ENCODE measurements around the gene SLIT1. TPM values are rescaled to one million over a fixed set of nuclear protein-coding genes. Genes with fewer than 3 reads are reported as not detected.

The SLIT1 gene
- polyA plus RNA-seq, 1 donor from 2014 or later, result 9.5 TPM

GRCh38 chr10:97017474-97017903 is 168.3 kb downstream of the SLIT1 start:
- Histone ChIP-seq H3K9me3 (ENCODE audit: low read length) (no peaks in the 10 kb centered on the region), H3K79me2 (replicated peaks; ENCODE audit: insufficient read depth, low read length) (no peaks in the 10 kb centered on the region), H4K20me1 (ENCODE audit: insufficient read depth) (no peaks in the 10 kb centered on the region), H3K36me3 (ENCODE audit: insufficient read depth, low read length) (no peaks in the 10 kb centered on the region), H3K27me3 (ENCODE audit: insufficient read depth, low read depth, low read length) (no peaks in the 10 kb centered on the region), H3K4me3 (ENCODE audit: low read length) (no peak overlapping the region), H3K4me2 (ENCODE audit: low read length) (no peak overlapping the region), H3K27ac (ENCODE audit: low read length) (no peak overlapping the region), H2AFZ (ENCODE audit: low read depth, low read length) (no peak overlapping the region), H3K9ac (ENCODE audit: low read length) (no peak overlapping the region), H3K9me2 (ENCODE audit: insufficient read depth, low read length) (no peaks in the 10 kb centered on the region), H3F3A (ENCODE audit: insufficient read depth, low read length, poor library complexity, severe bottlenecking) (no peaks in the 10 kb centered on the region)
- TF ChIP-seq MXI1 (conservative IDR thresholded peaks at IDR 0.05; ENCODE audit: poor library complexity, severe bottlenecking) (no peak), RAD21 (conservative IDR thresholded peaks at IDR 0.05) (no peak), EP300 (conservative IDR thresholded peaks at IDR 0.05; ENCODE audit: poor library complexity, severe bottlenecking) (no peak), SMC3 (conservative IDR thresholded peaks at IDR 0.05; ENCODE audit: poor library complexity) (no peak), CTCF (IDR thresholded peaks at IDR 0.05; ENCODE audit: poor library complexity, severe bottlenecking) (no peak), EZH2 (IDR thresholded peaks at IDR 0.05; ENCODE audit: borderline replicate concordance, insufficient read depth, low read length, poor library complexity, severe bottlenecking) (no peak), TAF1 (IDR thresholded peaks at IDR 0.05; ENCODE audit: low read depth) (no peak), REST (IDR thresholded peaks at IDR 0.05; ENCODE audit: borderline replicate concordance) (no peak), POLR2AphosphoS5 (IDR thresholded peaks at IDR 0.05) (no peak)

DNA sequence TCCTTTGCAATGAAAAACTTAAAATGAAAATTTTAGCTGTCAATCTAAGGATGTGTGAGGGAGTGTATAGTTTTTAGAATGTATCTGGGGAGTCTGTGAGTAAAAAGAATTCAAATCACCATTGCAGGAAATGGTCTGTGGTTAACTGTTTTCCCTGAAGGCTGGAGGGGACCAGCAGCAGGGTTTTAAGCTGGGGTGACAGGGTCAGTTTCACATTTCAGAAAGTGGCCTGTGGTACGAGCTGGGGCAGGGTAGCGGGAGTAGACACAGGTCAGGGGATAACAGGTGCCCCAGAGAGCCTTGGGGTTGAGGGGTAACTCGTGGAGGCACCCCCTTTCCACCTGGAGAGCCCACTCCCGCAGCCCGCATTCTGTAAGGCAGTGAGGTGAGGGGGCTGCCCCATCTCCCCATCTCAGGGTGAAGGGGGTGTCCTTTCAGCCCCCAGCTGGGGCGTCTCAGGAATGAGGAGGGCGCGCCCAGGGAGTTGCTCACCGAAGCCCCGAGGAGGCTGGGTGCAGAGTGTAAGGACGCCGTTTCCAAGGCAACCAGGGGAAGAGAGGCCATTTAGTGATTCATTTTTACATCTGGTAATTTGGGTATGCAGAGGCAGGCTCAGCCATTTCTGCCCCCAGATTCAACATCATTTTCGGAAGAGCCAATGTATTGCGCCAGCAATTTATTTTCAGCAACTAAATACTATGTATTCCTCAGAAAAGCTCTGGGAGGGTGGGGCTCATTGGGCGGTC is 168.9 kb downstream of the SLIT1 start:
- H2AFZ ChIP-seq (ENCODE audit: low read depth, low read length), result no peak overlapping the region
- H3F3A ChIP-seq (ENCODE audit: insufficient read depth, low read length, poor library complexity, severe bottlenecking), result no peaks in the 10 kb centered on the region
- no peak overlapping the region for H3K9ac ChIP-seq (ENCODE audit: low read length)
- TF ChIP-seq POLR2AphosphoS5 (IDR thresholded peaks at IDR 0.05), result no peak
- no peak for TF ChIP-seq EP300 (conservative IDR thresholded peaks at IDR 0.05; ENCODE audit: poor library complexity, severe bottlenecking)
- TF ChIP-seq TAF1 (IDR thresholded peaks at IDR 0.05; ENCODE audit: low read depth), result no peak
- no peak for TF ChIP-seq SMC3 (conservative IDR thresholded peaks at IDR 0.05; ENCODE audit: poor library complexity)
- TF ChIP-seq REST (IDR thresholded peaks at IDR 0.05; ENCODE audit: borderline replicate concordance), result no peak
- TF ChIP-seq MXI1 (conservative IDR thresholded peaks at IDR 0.05; ENCODE audit: poor library complexity, severe bottlenecking), result no peak
- no peak for TF ChIP-seq EZH2 (IDR thresholded peaks at IDR 0.05; ENCODE audit: borderline replicate concordance, insufficient read depth, low read length, poor library complexity, severe bottlenecking)
- no peak for TF ChIP-seq CTCF (IDR thresholded peaks at IDR 0.05; ENCODE audit: poor library complexity, severe bottlenecking)
- TF ChIP-seq RAD21 (conservative IDR thresholded peaks at IDR 0.05), result no peak
- H3K9me3 ChIP-seq (ENCODE audit: low read length), result no peaks in the 10 kb centered on the region
- no peak overlapping the region for H3K4me3 ChIP-seq (ENCODE audit: low read length)
- H3K9me2 ChIP-seq (ENCODE audit: insufficient read depth, low read length), result no peaks in the 10 kb centered on the region
- H3K4me2 ChIP-seq (ENCODE audit: low read length), result no peak overlapping the region
- H3K27ac ChIP-seq (ENCODE audit: low read length), result no peak overlapping the region
- H4K20me1 ChIP-seq (ENCODE audit: insufficient read depth), result no peaks in the 10 kb centered on the region
- H3K27me3 ChIP-seq (ENCODE audit: insufficient read depth, low read depth, low read length), result no peaks in the 10 kb centered on the region
- H3K79me2 ChIP-seq (replicated peaks; ENCODE audit: insufficient read depth, low read length), result no peaks in the 10 kb centered on the region
- H3K36me3 ChIP-seq (ENCODE audit: insufficient read depth, low read length), result no peaks in the 10 kb centered on the region

Measured in neural cell (in vitro differentiated cells).